Fibroblast of the aortic adventitia (primary cell): ENCODE results near the gene TMEM192. TPM values are rescaled to one million over a fixed set of nuclear protein-coding genes. Genes with fewer than 3 reads are reported as not detected.
A peak's percentile ranks its signal among the peaks of the same experiment; 100 is the strongest.
"Not testable (repeated sequence)": the region's sequence is repeated elsewhere in the genome, so short reads cannot be mapped to it uniquely, and the experiment has no call there.

ENCODE experiments used
- DNase-seq: peaks from one replicate; pipeline ENCODE4 v3.0.0-alpha.2; 2010; ENCODE audit warnings: low read depth
- H3K4me3 ChIP-seq: 2 replicates; pipeline ENCODE4 v1.5.1; 2011; ENCODE audit warnings: low read depth, mild to moderate bottlenecking, control low read depth, low read length, moderate library complexity
- CTCF ChIP-seq: IDR thresholded peaks from 2 replicates; pipeline ENCODE4 v1.5.1; 2011; ENCODE audit warnings: mild to moderate bottlenecking, low read length, control low read depth, inconsistent platforms; ENCODE audit not compliant: insufficient read depth
- total RNA-seq: library from RNA; depleted of rRNA; stranded (reverse); fragments of >200 nt; gene quantifications from 2 replicates; pipeline ENCODE4 v1.2.3, GENCODE V29; 2012; ENCODE audit warnings: low replicate concordance

TMEM192 gene
- total RNA-seq, 1 donor, result 9.6 TPM

GRCh38 chr4:165150545-165150944 is 37.9 kb upstream of the TMEM192 start:
- DNase-seq, result no peak
- TF ChIP-seq CTCF, result no peak
- H3K4me3 ChIP-seq, result no peak overlapping the region

GRCh38 chr4:165138843-165139242 is 26.2 kb upstream of the TMEM192 start:
- no peak for TF ChIP-seq CTCF
- DNase-seq, result no peak
- no peak overlapping the region for H3K4me3 ChIP-seq

GRCh38 chr4:165137205-165137604 is 24.5 kb upstream of the TMEM192 start:
- no peak for TF ChIP-seq CTCF
- H3K4me3 ChIP-seq, result no peak overlapping the region
- DNase-seq, result no peak

- TF ChIP-seq CTCF, result no peak
- no peak for DNase-seq
- no peak overlapping the region for H3K4me3 ChIP-seq
Observed at GRCh38 chr4:165136529-165136928, 23.9 kb upstream of the TMEM192 start.

- DNase-seq, result no peak
- no peak overlapping the region for H3K4me3 ChIP-seq
- no peak for TF ChIP-seq CTCF
Observed at GRCh38 chr4:165133150-165133549, 20.5 kb upstream of the TMEM192 start.

- peak; percentile 72 for DNase-seq
- no peak overlapping the region for H3K4me3 ChIP-seq
- TF ChIP-seq CTCF, result peak; percentile 89
Observed at GRCh38 chr4:165131247-165131832, 18.7 kb upstream of the TMEM192 start.

- TF ChIP-seq CTCF, result no peak
- DNase-seq, result no peak
- no peak overlapping the region for H3K4me3 ChIP-seq
Observed at GRCh38 chr4:165129924-165130323, 17.3 kb upstream of the TMEM192 start.

GRCh38 chr4:165125869-165126499 is 13.3 kb upstream of the TMEM192 start:
- H3K4me3 ChIP-seq, DNase-seq: not testable (repeated sequence)
